ENCODE measurements around the gene IL1RL2.
A peak's percentile ranks its signal among the peaks of the same experiment; 100 is the strongest.

Gene IL1RL2

GRCh38 chr2:102238778-102239177 lies 52.0 kb downstream of the IL1RL2 start:
- DNase-seq (ENCODE audit: low read depth) = no peak

GRCh38 chr2:102239344-102239743 lies 52.5 kb downstream of the IL1RL2 start:
- no peak for DNase-seq (ENCODE audit: low read depth)

GRCh38 chr2:102240640-102241370 lies 54.0 kb downstream of the IL1RL2 start:
- DNase-seq (ENCODE audit: low read depth) = peak; percentile 99

- peak; percentile 32 for DNase-seq (ENCODE audit: low read depth)
These were observed 54.9 kb downstream of the IL1RL2 start for GRCh38 chr2:102241616-102242305.

GRCh38 chr2:102245266-102246151 lies 58.7 kb downstream of the IL1RL2 start:
- no peak for DNase-seq (ENCODE audit: low read depth)

- no peak for DNase-seq (ENCODE audit: low read depth)
These were observed 63.5 kb downstream of the IL1RL2 start for GRCh38 chr2:102250278-102250821.

- peak; percentile 46 for DNase-seq (ENCODE audit: low read depth)
These were observed 64.4 kb downstream of the IL1RL2 start for GRCh38 chr2:102251042-102251848.

GRCh38 chr2:102251849-102252203 lies 65.0 kb downstream of the IL1RL2 start:
- no peak for DNase-seq (ENCODE audit: low read depth)

- DNase-seq (ENCODE audit: low read depth) = no peak
These were observed 65.4 kb downstream of the IL1RL2 start for GRCh38 chr2:102252236-102252635.

GRCh38 chr2:102253140-102253752 lies 66.4 kb downstream of the IL1RL2 start:
- DNase-seq (ENCODE audit: low read depth) = peak; percentile 36

GRCh38 chr2:102253753-102254150 lies 66.9 kb downstream of the IL1RL2 start:
- no peak for DNase-seq (ENCODE audit: low read depth)

GRCh38 chr2:102256276-102256675 lies 69.5 kb downstream of the IL1RL2 start:
- no peak for DNase-seq (ENCODE audit: low read depth)

- no peak for DNase-seq (ENCODE audit: low read depth)
These were observed 70.1 kb downstream of the IL1RL2 start for GRCh38 chr2:102256874-102257462.

- DNase-seq (ENCODE audit: low read depth) = no peak
These were observed 71.2 kb downstream of the IL1RL2 start for GRCh38 chr2:102258025-102258385.

- peak; percentile 96 for DNase-seq (ENCODE audit: low read depth)
These were observed 71.7 kb downstream of the IL1RL2 start for GRCh38 chr2:102258386-102259074.

- DNase-seq (ENCODE audit: low read depth) = no peak
These were observed 74.8 kb downstream of the IL1RL2 start for GRCh38 chr2:102261467-102262135.

GRCh38 chr2:102262216-102263129 lies 75.7 kb downstream of the IL1RL2 start:
- no peak for DNase-seq (ENCODE audit: low read depth)

GRCh38 chr2:102264952-102265351 lies 78.1 kb downstream of the IL1RL2 start:
- no peak for DNase-seq (ENCODE audit: low read depth)
